ENCODE results near the gene ABCC4. TPM values are rescaled to one million over a fixed set of nuclear protein-coding genes. Genes with fewer than 3 reads are reported as not detected.

ABCC4 gene
- total and polyA plus RNA-seq, 9 of the 15 experiments (the other 6 are each of a cell fraction or from before 2014, with no cell fraction given), result 9.4 to 46.1 (median 25.4) TPM

GRCh38 chr13:95301968-95302393, 730 bp upstream of the ABCC4 start (continued):
- TF ChIP-seq MGA (IDR thresholded peaks at IDR 0.05) (peak; percentile 91), DPF2 (IDR thresholded peaks at IDR 0.05) (0 out of 2 replicates have a peak, but pooled peaks have one; percentile 20), GMEB1 (CRISPR knock-in tag; IDR thresholded peaks at IDR 0.05) (no peak), ATF1 (CRISPR knock-in tag; IDR thresholded peaks at IDR 0.05) (no peak), ATF1 (tag; IDR thresholded peaks at IDR 0.05) (peak; percentile 59), NFIX (CRISPR knock-in tag; IDR thresholded peaks at IDR 0.05; ENCODE audit: low read depth) (no peak), USF1 (CRISPR knock-in tag; IDR thresholded peaks at IDR 0.05) (no peak), CBX3 (IDR thresholded peaks at IDR 0.05; ENCODE audit: borderline replicate concordance in 1 of 2, low read length in 2 of 2) (peak in 1 of 2 experiments; percentile 6; a peak in 1 of 3 replicates), MCM7 (IDR thresholded peaks at IDR 0.05) (no peak), IRF1 (CRISPR knock-in tag; IDR thresholded peaks at IDR 0.05; ENCODE audit: borderline replicate concordance) (no peak), ARHGAP35 (IDR thresholded peaks at IDR 0.05; ENCODE audit: partially characterized antibody) (no peak), MTA2 (IDR thresholded peaks at IDR 0.05; ENCODE audit: low read depth) (no peak), HDAC6 (IDR thresholded peaks at IDR 0.05; ENCODE audit: low read depth, low read length) (no peak), MED1 (CRISPR knock-in tag; IDR thresholded peaks at IDR 0.05; ENCODE audit: borderline replicate concordance) (no peak), TRIM28 (IDR thresholded peaks at IDR 0.05) (0 out of 2 replicates have a peak, but pooled peaks have one; percentile 8), ZNF12 (CRISPR knock-in tag; IDR thresholded peaks at IDR 0.05) (no peak; the same call in 1 of the 2 replicates)

Data from K562 (cell line).